SHP77 treated with DMSO at 0.1 percent for 48 hours (cell line): ENCODE data around the gene ZNF234.
"Not testable (repeated sequence)": the region's sequence is repeated elsewhere in the genome, so short reads cannot be mapped to it uniquely, and the experiment has no call there.

Experiments
- DNase-seq: peaks from one replicate; lab custom pipeline; 2025; lab: John Stamatoyannopoulos, UW

ZNF234 gene

GRCh38 chr19:44141191-44142058, at the start of gene ZNF234:
Gene ZNF234, plus strand, starts transcription at chr19:44141554. Its CDS starts 3,079 bp downstream, at chr19:44144633.
- peak; percentile 57 for DNase-seq

GRCh38 chr19:44092108-44092507, 49.2 kb upstream of the ZNF234 start:
- no peak for DNase-seq

GRCh38 chr19:44093931-44094765, 47.2 kb upstream of the ZNF234 start, which contains the start of gene ZNF224:
Gene ZNF224, plus strand, starts transcription at chr19:44094361. Its CDS starts 3,513 bp downstream, at chr19:44097874.
- DNase-seq, result peak; percentile 92

GRCh38 chr19:44107751-44108150, 33.6 kb upstream of the ZNF234 start:
- no peak for DNase-seq

GRCh38 chr19:44109458-44109857, 31.9 kb upstream of the ZNF234 start:
- no peak for DNase-seq

- DNase-seq, result no peak
Observed at GRCh38 chr19:44111910-44112463, 29.4 kb upstream of the ZNF234 start.

- DNase-seq, result no peak
Observed at GRCh38 chr19:44112802-44113137, 28.6 kb upstream of the ZNF234 start.

GRCh38 chr19:44113138-44113783, 28.1 kb upstream of the ZNF234 start, which contains the start of gene ZNF225:
Gene ZNF225, plus strand, starts transcription at chr19:44113399. Its CDS starts 2,429 bp downstream, at chr19:44115828.
- peak; percentile 95 for DNase-seq

- DNase-seq, result no peak
Observed at GRCh38 chr19:44113784-44114390, 27.5 kb upstream of the ZNF234 start.

- not testable (repeated sequence) for DNase-seq
Observed at GRCh38 chr19:44121162-44121561, 20.2 kb upstream of the ZNF234 start.

- DNase-seq, result no peak
Observed at GRCh38 chr19:44131955-44132354, 9.4 kb upstream of the ZNF234 start.

GRCh38 chr19:44142059-44142433, 692 bp downstream of the ZNF234 start:
- DNase-seq, result no peak

GRCh38 chr19:44149776-44150175, 8.4 kb downstream of the ZNF234 start:
- DNase-seq, result no peak

- DNase-seq, result no peak
Observed at GRCh38 chr19:44151491-44151890, 10.1 kb downstream of the ZNF234 start.

- no peak for DNase-seq
Observed at GRCh38 chr19:44156475-44156874, 15.1 kb downstream of the ZNF234 start.

GRCh38 chr19:44163789-44164188, 22.4 kb downstream of the ZNF234 start:
- DNase-seq, result no peak

- no peak for DNase-seq
Observed at GRCh38 chr19:44164327-44164672, 22.9 kb downstream of the ZNF234 start.

- peak; percentile 99 for DNase-seq
Observed at GRCh38 chr19:44164673-44165512, 23.5 kb downstream of the ZNF234 start, which contains the start of gene ZNF226. Gene ZNF226, plus strand, starts transcription at chr19:44165100. Its CDS starts 4,981 bp downstream, at chr19:44170081.

- DNase-seq, result not testable (repeated sequence)
Observed at GRCh38 chr19:44170660-44171059, 29.3 kb downstream of the ZNF234 start.

- no peak for DNase-seq
Observed at GRCh38 chr19:44176590-44176989, 35.2 kb downstream of the ZNF234 start.

- DNase-seq, result no peak
Observed at GRCh38 chr19:44180968-44181367, 39.6 kb downstream of the ZNF234 start.
